ENCODE measurements around the gene HMGCR.

- TF ChIP-seq, protein P1, sequence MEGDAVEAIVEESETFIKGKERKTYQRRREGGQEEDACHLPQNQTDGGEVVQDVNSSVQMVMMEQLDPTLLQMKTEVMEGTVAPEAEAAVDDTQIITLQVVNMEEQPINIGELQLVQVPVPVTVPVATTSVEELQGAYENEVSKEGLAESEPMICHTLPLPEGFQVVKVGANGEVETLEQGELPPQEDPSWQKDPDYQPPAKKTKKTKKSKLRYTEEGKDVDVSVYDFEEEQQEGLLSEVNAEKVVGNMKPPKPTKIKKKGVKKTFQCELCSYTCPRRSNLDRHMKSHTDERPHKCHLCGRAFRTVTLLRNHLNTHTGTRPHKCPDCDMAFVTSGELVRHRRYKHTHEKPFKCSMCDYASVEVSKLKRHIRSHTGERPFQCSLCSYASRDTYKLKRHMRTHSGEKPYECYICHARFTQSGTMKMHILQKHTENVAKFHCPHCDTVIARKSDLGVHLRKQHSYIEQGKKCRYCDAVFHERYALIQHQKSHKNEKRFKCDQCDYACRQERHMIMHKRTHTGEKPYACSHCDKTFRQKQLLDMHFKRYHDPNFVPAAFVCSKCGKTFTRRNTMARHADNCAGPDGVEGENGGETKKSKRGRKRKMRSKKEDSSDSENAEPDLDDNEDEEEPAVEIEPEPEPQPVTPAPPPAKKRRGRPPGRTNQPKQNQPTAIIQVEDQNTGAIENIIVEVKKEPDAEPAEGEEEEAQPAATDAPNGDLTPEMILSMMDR (IDR thresholded peaks at IDR 0.05; ENCODE audit: low read depth, low read length) = no peak
- TF ChIP-seq EZH2phosphoT487 (IDR thresholded peaks at IDR 0.05; ENCODE audit: low read depth) = no peak
These were observed 15.0 kb upstream of the HMGCR start for GRCh38 chr5:75322066-75322465.
